ENCODE data around the gene RIBC2. TPM values are rescaled to one million over a fixed set of nuclear protein-coding genes. Genes with fewer than 3 reads are reported as not detected.
"Not testable (repeated sequence)": the region's sequence is repeated elsewhere in the genome, so short reads cannot be mapped to it uniquely, and the experiment has no call there.

The RIBC2 gene
- under 1 TPM in 1 of 6 donors, not detected in 5; 0.20 TPM for polyA plus RNA-seq (ENCODE audit: low read depth in 6 of 6)

- H3K4me1 Mint-ChIP-seq, result peaks cover 3 to 12% (median 6%) of the 10 kb centered on the region in 3 donors
These were observed at the start of gene RIBC2, which contains the start of gene SMC1B for GRCh38 chr22:45413368-45414211. RIBC2 (plus strand) TSS chr22:45413693; CDS start chr22:45413887, 194 bp downstream. SMC1B (minus strand) TSS chr22:45413599; CDS start chr22:45413567, 32 bp downstream.

DNA sequence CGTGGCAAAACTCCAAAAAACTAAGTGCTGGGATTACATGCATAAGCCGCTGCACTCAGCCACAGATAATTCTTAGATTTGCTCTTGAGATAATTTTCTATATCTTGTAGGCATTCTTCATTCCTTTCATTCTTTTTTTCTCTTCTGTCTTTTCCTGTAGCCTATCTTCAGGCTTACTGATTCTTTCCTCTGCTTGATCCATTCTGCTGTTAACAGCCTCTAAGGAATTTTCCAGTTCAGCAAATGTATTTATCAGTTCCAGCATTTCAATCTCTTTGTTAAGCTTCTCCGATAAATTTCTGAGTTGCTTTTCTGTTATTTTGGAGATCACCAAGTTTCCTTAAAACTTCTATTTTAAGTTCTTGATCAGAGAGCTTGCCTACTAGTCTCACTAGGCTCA, 46.8 kb upstream of the RIBC2 start:
- DNase-seq (no peak), ATAC-seq (ENCODE audit: low read depth in 2 of 2) (no peak)
- Mint-ChIP-seq H3K27ac (no peak overlapping the region), H3K9me3 (peaks cover 6 to 23% (median 16%) of the 10 kb centered on the region in 7 donors), H3K36me3 (peaks cover 0 to 15% of the 10 kb centered on the region in 2 donors), H3K4me3 (no peak overlapping the region), H3K4me1 (no peaks in the 10 kb centered on the region), H3K27me3 (peaks cover 5 to 19% (median 10%) of the 10 kb centered on the region in 3 donors)

More at GRCh38 chr22:45413368-45414211, at the start of gene RIBC2, which contains the start of gene SMC1B:
- Mint-ChIP-seq H3K9me3 (peaks cover 0 to 4% (median 0%) of the 10 kb centered on the region in 7 donors), H3K27me3 (peaks cover 5 to 18% (median 8%) of the 10 kb centered on the region in 3 donors), H3K27ac (peak within 1 kb of the TSS; percentile 56 to 95 (median 86)), H3K36me3 (no peaks in the 10 kb centered on the region), H3K4me3 (peak within 1 kb of the TSS; percentile 56 to 89 (median 80))
- peak; percentile 85 to 93 for ATAC-seq (ENCODE audit: low read depth in 2 of 2)
- peak; percentile 40 for DNase-seq

DNA sequence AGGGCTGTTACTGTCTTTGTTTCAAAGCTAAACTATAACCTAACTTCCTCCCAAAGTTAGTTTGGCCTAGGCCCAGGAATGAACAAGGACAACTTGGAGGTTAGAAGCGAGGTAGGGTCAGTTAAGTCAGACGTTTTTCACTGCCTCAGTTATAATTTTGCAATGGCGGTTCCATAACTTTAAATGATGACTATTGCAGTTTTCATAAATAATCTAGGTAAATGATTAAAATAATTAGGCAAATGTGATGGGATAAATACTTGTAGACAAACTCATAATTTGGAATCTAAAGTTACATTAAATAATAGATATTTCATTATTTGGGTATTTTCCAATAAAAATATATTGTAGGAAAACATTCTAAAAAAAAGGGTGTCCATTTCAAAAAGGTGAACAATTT, 39.9 kb upstream of the RIBC2 start:
- not testable (repeated sequence) for H3K36me3 Mint-ChIP-seq; ATAC-seq (ENCODE audit: low read depth in 2 of 2); DNase-seq; H3K4me1 Mint-ChIP-seq; H3K9me3 Mint-ChIP-seq; H3K4me3 Mint-ChIP-seq; H3K27me3 Mint-ChIP-seq
- H3K27ac Mint-ChIP-seq, result peak overlapping the region in 1 of 6 donors; percentile 59

DNA sequence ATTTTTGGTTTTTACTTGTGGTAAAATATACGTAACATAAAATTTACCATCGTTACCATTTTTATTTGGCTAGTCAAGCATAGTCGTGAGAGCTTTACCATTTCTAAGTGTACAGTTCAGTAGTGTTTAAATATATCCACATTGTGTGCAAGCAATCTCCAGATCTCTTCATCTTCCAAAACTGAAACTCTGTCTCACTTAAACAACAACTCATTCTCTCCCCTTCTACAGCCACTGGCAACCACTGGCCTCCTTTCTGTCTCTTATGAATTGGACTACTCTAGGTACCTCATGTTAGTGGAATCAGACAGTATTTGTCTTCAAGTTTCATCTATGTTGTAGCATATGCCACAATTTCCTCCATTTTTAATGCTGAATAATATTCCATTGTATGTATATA, 37.5 kb upstream of the RIBC2 start:
- no peak overlapping the region for H3K27ac Mint-ChIP-seq
- H3K4me3 Mint-ChIP-seq, result no peak overlapping the region
- H3K27me3 Mint-ChIP-seq, result no peaks in the 10 kb centered on the region
- peaks cover 0 to 6% (median 4%) of the 10 kb centered on the region in 3 donors for H3K4me1 Mint-ChIP-seq
- no peaks in the 10 kb centered on the region for H3K36me3 Mint-ChIP-seq
- no peaks in the 10 kb centered on the region for H3K9me3 Mint-ChIP-seq
- no peak for DNase-seq
- no peak for ATAC-seq (ENCODE audit: low read depth in 2 of 2)

- H3K27ac Mint-ChIP-seq, result no peak overlapping the region
- H3K36me3 Mint-ChIP-seq, result no peaks in the 10 kb centered on the region
- no peaks in the 10 kb centered on the region for H3K9me3 Mint-ChIP-seq
- no peaks in the 10 kb centered on the region for H3K27me3 Mint-ChIP-seq
- DNase-seq (no peak), ATAC-seq (ENCODE audit: low read depth in 2 of 2) (no peak)
- no peak overlapping the region for H3K4me3 Mint-ChIP-seq
- peaks cover 0 to 6% (median 4%) of the 10 kb centered on the region in 3 donors for H3K4me1 Mint-ChIP-seq
These were observed 36.8 kb upstream of the RIBC2 start for GRCh38 chr22:45376703-45377102.

- Mint-ChIP-seq H3K27me3 (no peaks in the 10 kb centered on the region), H3K4me3 (no peak overlapping the region), H3K9me3 (no peaks in the 10 kb centered on the region), H3K4me1 (peaks cover 0 to under 1% (median 0%) of the 10 kb centered on the region in 3 donors), H3K27ac (no peak overlapping the region), H3K36me3 (no peaks in the 10 kb centered on the region)
- ATAC-seq (ENCODE audit: low read depth in 2 of 2) (no peak), DNase-seq (no peak)
These were observed 32.1 kb upstream of the RIBC2 start for GRCh38 chr22:45381348-45381747.

GRCh38 chr22:45389546-45389945, 23.9 kb upstream of the RIBC2 start:
- no peak overlapping the region for H3K4me3 Mint-ChIP-seq
- H3K36me3 Mint-ChIP-seq, result no peaks in the 10 kb centered on the region
- ATAC-seq (ENCODE audit: low read depth in 2 of 2), result no peak
- no peaks in the 10 kb centered on the region for H3K9me3 Mint-ChIP-seq
- H3K27me3 Mint-ChIP-seq, result peaks cover 0 to 9% (median 5%) of the 10 kb centered on the region in 3 donors
- H3K4me1 Mint-ChIP-seq, result no peaks in the 10 kb centered on the region
- no peak overlapping the region for H3K27ac Mint-ChIP-seq
- DNase-seq, result no peak

DNA sequence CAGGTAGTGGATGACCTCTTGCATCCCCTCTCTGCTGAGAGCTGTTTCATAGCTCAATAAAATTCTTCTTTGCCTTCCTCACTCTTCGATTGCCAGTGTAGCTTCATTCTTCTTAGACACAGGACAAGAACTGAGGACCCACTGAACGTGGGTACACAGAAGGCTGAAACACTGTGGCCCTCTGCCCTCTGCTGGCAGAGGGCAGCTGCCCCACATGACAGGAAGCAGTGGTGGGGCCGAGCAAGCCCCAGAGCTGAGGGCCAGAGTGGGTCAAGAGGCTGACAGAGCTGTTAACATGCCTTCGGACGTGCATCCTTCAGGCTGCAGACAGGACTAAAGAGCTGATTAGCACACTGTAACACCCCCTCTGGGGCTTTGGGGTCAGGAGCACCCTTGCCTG, 15.7 kb upstream of the RIBC2 start:
- ATAC-seq (ENCODE audit: low read depth in 2 of 2) (no peak), DNase-seq (no peak)
- H3K27me3 Mint-ChIP-seq, result peaks cover 0 to 4% (median 0%) of the 10 kb centered on the region in 3 donors
- no peaks in the 10 kb centered on the region for H3K4me1 Mint-ChIP-seq
- H3K27ac Mint-ChIP-seq, result no peak overlapping the region
- no peak overlapping the region for H3K4me3 Mint-ChIP-seq
- H3K9me3 Mint-ChIP-seq, result peaks cover 0 to 7% (median 1%) of the 10 kb centered on the region in 7 donors
- no peaks in the 10 kb centered on the region for H3K36me3 Mint-ChIP-seq

- no peak for DNase-seq
- Mint-ChIP-seq H3K4me3 (no peak overlapping the region), H3K27ac (no peak overlapping the region), H3K27me3 (peaks cover 0 to 4% (median 0%) of the 10 kb centered on the region in 3 donors), H3K36me3 (no peaks in the 10 kb centered on the region), H3K4me1 (no peaks in the 10 kb centered on the region), H3K9me3 (peaks cover 0 to 7% (median 1%) of the 10 kb centered on the region in 7 donors)
- ATAC-seq (ENCODE audit: low read depth in 2 of 2), result no peak
These were observed 15.3 kb upstream of the RIBC2 start for GRCh38 chr22:45398214-45398613.

GRCh38 chr22:45399712-45400445, 13.6 kb upstream of the RIBC2 start:
- no peak overlapping the region for H3K27ac Mint-ChIP-seq
- H3K9me3 Mint-ChIP-seq, result peaks cover 0 to 7% (median 1%) of the 10 kb centered on the region in 7 donors
- no peak for ATAC-seq (ENCODE audit: low read depth in 2 of 2)
- no peaks in the 10 kb centered on the region for H3K4me1 Mint-ChIP-seq
- no peaks in the 10 kb centered on the region for H3K36me3 Mint-ChIP-seq
- H3K27me3 Mint-ChIP-seq, result peaks cover 0 to 4% (median 0%) of the 10 kb centered on the region in 3 donors
- no peak for DNase-seq
- H3K4me3 Mint-ChIP-seq, result no peak overlapping the region

- Mint-ChIP-seq H3K36me3 (peaks cover 0 to 1% of the 10 kb centered on the region in 2 donors), H3K27me3 (peaks cover 0 to 4% (median 0%) of the 10 kb centered on the region in 3 donors), H3K4me1 (no peaks in the 10 kb centered on the region), H3K4me3 (no peak overlapping the region), H3K9me3 (peaks cover 0 to 7% (median 2%) of the 10 kb centered on the region in 7 donors), H3K27ac (no peak overlapping the region)
- DNase-seq (no peak), ATAC-seq (ENCODE audit: low read depth in 2 of 2) (no peak)
These were observed 11.0 kb upstream of the RIBC2 start for GRCh38 chr22:45402466-45402985.

DNA sequence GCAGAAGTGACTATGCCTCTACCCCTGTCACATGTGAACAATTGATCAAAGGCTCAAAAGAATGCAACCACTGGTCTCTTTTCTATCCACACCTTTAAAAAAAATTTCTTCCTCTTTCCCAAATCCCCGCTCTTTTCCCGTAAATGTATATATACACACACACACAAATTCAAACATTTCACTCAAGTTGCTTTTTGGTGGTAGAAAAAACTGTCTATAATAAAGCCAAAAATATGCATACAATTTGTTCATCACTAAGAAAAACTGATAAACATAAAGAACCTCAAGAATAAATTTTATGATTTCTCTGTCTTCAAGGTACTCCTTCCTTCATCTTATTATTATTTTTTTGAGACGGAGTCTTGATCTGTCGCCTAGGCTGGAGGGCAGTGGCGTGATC, 5.7 kb upstream of the RIBC2 start:
- peaks cover 5 to 10% (median 8%) of the 10 kb centered on the region in 3 donors for H3K27me3 Mint-ChIP-seq
- H3K4me1 Mint-ChIP-seq, result peaks cover 0 to 4% (median 0%) of the 10 kb centered on the region in 3 donors
- no peak overlapping the region for H3K4me3 Mint-ChIP-seq
- H3K36me3 Mint-ChIP-seq, result peaks cover 0 to 7% of the 10 kb centered on the region in 2 donors
- DNase-seq (no peak), ATAC-seq (ENCODE audit: low read depth in 2 of 2) (no peak)
- H3K9me3 Mint-ChIP-seq, result peaks cover 2 to 13% (median 7%) of the 10 kb centered on the region in 7 donors
- no peak overlapping the region for H3K27ac Mint-ChIP-seq

GRCh38 chr22:45413013-45413367, 503 bp upstream of the RIBC2 start:
- peaks cover 3 to 12% (median 6%) of the 10 kb centered on the region in 3 donors for H3K4me1 Mint-ChIP-seq
- peaks cover 5 to 18% (median 8%) of the 10 kb centered on the region in 3 donors for H3K27me3 Mint-ChIP-seq
- ATAC-seq (ENCODE audit: low read depth in 2 of 2) (no peak), DNase-seq (no peak)
- peak overlapping the region in 1 of 6 donors; percentile 92 for H3K27ac Mint-ChIP-seq
- H3K36me3 Mint-ChIP-seq, result peaks cover 0 to 2% of the 10 kb centered on the region in 2 donors
- H3K9me3 Mint-ChIP-seq, result peaks cover 0 to 6% (median 2%) of the 10 kb centered on the region in 7 donors
- peak overlapping the region in 6 of 8 donors; percentile 22 to 77 (median 38) for H3K4me3 Mint-ChIP-seq

Data from naive B cell (primary cell).